ENCODE data around the gene CRELD2. TPM values are rescaled to one million over a fixed set of nuclear protein-coding genes. Genes with fewer than 3 reads are reported as not detected.
A peak's percentile ranks its signal among the peaks of the same experiment; 100 is the strongest.

Gene CRELD2
- total and polyA plus RNA-seq, 2 of the 13 experiments (the other 11 are each of a cell fraction or from before 2014, with no cell fraction given), result 17.2 to 44.7 TPM

- TF ChIP-seq PHB2 (IDR thresholded peaks at IDR 0.05; ENCODE audit: partially characterized antibody) (no peak), DR1 (CRISPR knock-in tag; IDR thresholded peaks at IDR 0.05) (no peak), ZNF572 (CRISPR knock-in tag; IDR thresholded peaks at IDR 0.05) (no peak), ZNF451 (CRISPR knock-in tag; IDR thresholded peaks at IDR 0.05) (no peak), ZNF703 (CRISPR knock-in tag; IDR thresholded peaks at IDR 0.05; ENCODE audit: borderline replicate concordance) (no peak), ZNF329 (CRISPR knock-in tag; IDR thresholded peaks at IDR 0.05; ENCODE audit: low read depth) (no peak), EP300 (IDR thresholded peaks at IDR 0.05; ENCODE audit: low read depth in 2 of 2, low read length in 2 of 2) (peak in 1 of 2 experiments; percentile 64; a peak in 1 of 4 replicates), EP300 (CRISPR knock-in tag; IDR thresholded peaks at IDR 0.05; ENCODE audit: borderline replicate concordance) (no peak), HINFP (CRISPR knock-in tag; IDR thresholded peaks at IDR 0.05; ENCODE audit: low read depth) (no peak), ZNF30 (CRISPR knock-in tag; IDR thresholded peaks at IDR 0.05) (no peak), KMT2A (CRISPR knock-in tag; IDR thresholded peaks at IDR 0.05) (no peak), ZBTB25 (CRISPR knock-in tag; IDR thresholded peaks at IDR 0.05) (no peak), HMGXB4 (CRISPR knock-in tag; IDR thresholded peaks at IDR 0.05; ENCODE audit: borderline replicate concordance in 1 of 2, low read depth in 1 of 2) (no peak), ZBTB10 (CRISPR knock-in tag; IDR thresholded peaks at IDR 0.05; ENCODE audit: borderline replicate concordance) (no peak), ZNF276 (CRISPR knock-in tag; IDR thresholded peaks at IDR 0.05; ENCODE audit: low read depth) (no peak), SRY (CRISPR knock-in tag; IDR thresholded peaks at IDR 0.05) (no peak; the same call in 1 of the 2 replicates), XBP1 (CRISPR knock-in tag; IDR thresholded peaks at IDR 0.05) (no peak), NFKBIZ (CRISPR knock-in tag; IDR thresholded peaks at IDR 0.05) (no peak)
Observed at GRCh38 chr22:49962012-49962750, 43.7 kb downstream of the CRELD2 start (continued).

Data from HepG2 (cell line).